ENCODE data around the gene GPR158. TPM values are rescaled to one million over a fixed set of nuclear protein-coding genes. Genes with fewer than 3 reads are reported as not detected.

The GPR158 gene
- total RNA-seq, 1 experiment from 2014 or later: 12.2 TPM

DNA sequence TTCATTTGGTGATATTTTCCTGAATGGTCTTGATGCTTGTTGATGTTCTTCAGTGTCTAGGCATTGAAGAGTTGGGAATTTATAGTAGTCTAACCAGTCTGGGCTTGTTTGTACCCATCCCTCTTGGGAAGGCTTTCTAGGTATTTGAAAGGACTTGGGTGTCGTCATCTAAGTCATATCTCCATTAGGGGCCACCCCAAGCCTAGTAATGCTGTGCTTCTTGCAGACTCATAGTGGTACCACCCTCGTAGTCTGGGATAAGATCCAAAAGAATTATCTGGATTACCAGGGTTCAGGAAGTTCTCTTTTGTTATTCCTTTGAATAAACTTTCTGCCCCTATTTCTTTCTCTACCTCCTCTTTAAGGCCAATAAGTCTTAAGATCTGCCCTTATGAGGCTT, 439.9 kb downstream of the GPR158 start:
- Histone ChIP-seq H3K9me3 (ENCODE audit: insufficient read depth, low read depth) (peaks cover 3% of the 10 kb centered on the region; the same call in 1 of the 2 replicates), H3K27ac (no peak overlapping the region), H3K4me3 (no peak overlapping the region), H3K79me2 (ENCODE audit: low read depth) (no peaks in the 10 kb centered on the region), H3K27me3 (ENCODE audit: insufficient read depth, low read depth) (no peaks in the 10 kb centered on the region), H3K4me1 (replicated peaks; ENCODE audit: insufficient read depth) (no peaks in the 10 kb centered on the region), H3K36me3 (ENCODE audit: low read depth) (no peaks in the 10 kb centered on the region), H4K20me1 (ENCODE audit: insufficient read depth) (no peaks in the 10 kb centered on the region), H2AFZ (no peak overlapping the region), H3F3A (ENCODE audit: insufficient read depth, low read depth) (no peaks in the 10 kb centered on the region), H3K9me2 (ENCODE audit: insufficient read depth) (no peaks in the 10 kb centered on the region), H3K4me2 (no peak overlapping the region)
- ChIA-PET CTCF (no interaction called here), POLR2A (ENCODE audit: unreplicated experiment) (no interaction called here)
- intact Hi-C loops (cut with micrococcal nuclease; ENCODE audit: unreplicated experiment): no loop called here
- BruUV-seq (replicated peaks): no TSS peak
- no peak for DNase-seq
- TF ChIP-seq EZH2 (IDR thresholded peaks at IDR 0.05; ENCODE audit: low read depth): no peak

DNA sequence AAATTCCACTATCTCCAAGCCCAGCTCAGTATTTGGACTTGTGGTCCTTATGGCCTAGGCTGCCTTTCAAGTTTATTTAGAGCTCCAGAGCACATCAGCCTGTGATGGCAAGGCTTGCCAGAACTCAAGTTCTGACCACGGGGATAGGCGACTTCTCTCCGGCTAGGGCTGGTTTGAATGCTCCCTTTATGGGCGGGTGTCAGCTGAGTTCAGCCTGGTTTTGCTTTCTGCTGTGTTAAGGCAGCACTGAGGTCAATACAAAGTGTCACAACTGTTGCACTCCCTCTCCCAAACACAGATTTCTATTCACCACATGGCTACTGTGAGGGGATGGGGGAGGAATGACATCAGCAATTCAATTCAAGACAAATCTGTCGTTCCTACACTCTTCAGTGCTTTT, 441.1 kb downstream of the GPR158 start:
- BruUV-seq (replicated peaks): no TSS peak
- CTCF ChIA-PET: no interaction called here
- H2AFZ ChIP-seq: no peak overlapping the region
- no peaks in the 10 kb centered on the region for H3K4me1 ChIP-seq (replicated peaks; ENCODE audit: insufficient read depth)
- intact Hi-C loops (cut with micrococcal nuclease; ENCODE audit: unreplicated experiment): no loop called here
- no peaks in the 10 kb centered on the region for H3K36me3 ChIP-seq (ENCODE audit: low read depth)
- H3K79me2 ChIP-seq (ENCODE audit: low read depth): no peaks in the 10 kb centered on the region
- no peak for DNase-seq
- POLR2A ChIA-PET (ENCODE audit: unreplicated experiment): no interaction called here
- H3F3A ChIP-seq (ENCODE audit: insufficient read depth, low read depth): no peaks in the 10 kb centered on the region
- no peak overlapping the region for H3K4me2 ChIP-seq
- no peaks in the 10 kb centered on the region for H4K20me1 ChIP-seq (ENCODE audit: insufficient read depth)
- no peak overlapping the region for H3K4me3 ChIP-seq
- no peaks in the 10 kb centered on the region for H3K9me2 ChIP-seq (ENCODE audit: insufficient read depth)
- H3K27me3 ChIP-seq (ENCODE audit: insufficient read depth, low read depth): no peaks in the 10 kb centered on the region
- H3K27ac ChIP-seq: no peak overlapping the region
- peaks cover 3% of the 10 kb centered on the region; the same call in 1 of the 2 replicates for H3K9me3 ChIP-seq (ENCODE audit: insufficient read depth, low read depth)
- TF ChIP-seq, protein P1, sequence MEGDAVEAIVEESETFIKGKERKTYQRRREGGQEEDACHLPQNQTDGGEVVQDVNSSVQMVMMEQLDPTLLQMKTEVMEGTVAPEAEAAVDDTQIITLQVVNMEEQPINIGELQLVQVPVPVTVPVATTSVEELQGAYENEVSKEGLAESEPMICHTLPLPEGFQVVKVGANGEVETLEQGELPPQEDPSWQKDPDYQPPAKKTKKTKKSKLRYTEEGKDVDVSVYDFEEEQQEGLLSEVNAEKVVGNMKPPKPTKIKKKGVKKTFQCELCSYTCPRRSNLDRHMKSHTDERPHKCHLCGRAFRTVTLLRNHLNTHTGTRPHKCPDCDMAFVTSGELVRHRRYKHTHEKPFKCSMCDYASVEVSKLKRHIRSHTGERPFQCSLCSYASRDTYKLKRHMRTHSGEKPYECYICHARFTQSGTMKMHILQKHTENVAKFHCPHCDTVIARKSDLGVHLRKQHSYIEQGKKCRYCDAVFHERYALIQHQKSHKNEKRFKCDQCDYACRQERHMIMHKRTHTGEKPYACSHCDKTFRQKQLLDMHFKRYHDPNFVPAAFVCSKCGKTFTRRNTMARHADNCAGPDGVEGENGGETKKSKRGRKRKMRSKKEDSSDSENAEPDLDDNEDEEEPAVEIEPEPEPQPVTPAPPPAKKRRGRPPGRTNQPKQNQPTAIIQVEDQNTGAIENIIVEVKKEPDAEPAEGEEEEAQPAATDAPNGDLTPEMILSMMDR (conservative IDR thresholded peaks at IDR 0.05): no peak
- no peak for TF ChIP-seq EZH2 (IDR thresholded peaks at IDR 0.05; ENCODE audit: low read depth)

DNA sequence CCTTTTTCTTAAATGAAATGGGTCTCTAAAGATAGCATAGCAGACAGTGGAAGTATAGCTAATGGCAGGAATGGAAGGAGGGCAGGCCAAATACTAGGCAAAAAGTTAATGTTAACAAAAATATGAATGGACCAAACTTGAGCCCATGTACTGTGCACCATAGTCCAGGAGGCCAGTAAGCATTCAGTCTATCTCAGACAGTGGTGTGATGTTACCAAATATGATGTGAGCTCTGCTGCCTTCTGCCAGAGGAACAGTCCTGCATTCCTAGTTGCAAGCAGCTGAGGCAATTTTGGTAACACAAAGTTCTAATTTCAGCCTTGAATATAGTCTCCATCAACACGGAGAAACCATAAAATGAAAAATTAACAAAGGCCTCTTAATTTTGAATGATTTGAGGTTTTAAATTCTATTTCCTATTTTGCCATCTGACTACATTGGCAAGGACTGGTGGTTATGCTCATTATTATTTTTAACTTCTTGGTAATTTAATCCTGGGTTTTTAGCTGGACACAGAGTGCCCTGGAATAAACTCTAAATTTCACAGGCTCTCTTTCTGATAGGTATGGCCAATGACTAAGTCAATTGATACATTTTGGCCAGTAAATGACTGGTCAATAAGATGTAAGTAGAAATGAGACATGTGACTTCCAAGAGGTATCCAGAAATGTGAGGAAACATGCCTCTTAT, 442.2 kb downstream of the GPR158 start:
- ChIA-PET POLR2A (ENCODE audit: unreplicated experiment) (no interaction called here), CTCF (no interaction called here)
- no peaks in the 10 kb centered on the region for H3K4me1 ChIP-seq (replicated peaks; ENCODE audit: insufficient read depth)
- H3K9me2 ChIP-seq (ENCODE audit: insufficient read depth): no peaks in the 10 kb centered on the region
- no TSS peak for BruUV-seq (replicated peaks)
- no peak overlapping the region for H3K4me2 ChIP-seq
- no peaks in the 10 kb centered on the region for H4K20me1 ChIP-seq (ENCODE audit: insufficient read depth)
- peaks cover 3% of the 10 kb centered on the region; the same call in 1 of the 2 replicates for H3K9me3 ChIP-seq (ENCODE audit: insufficient read depth, low read depth)
- H3K79me2 ChIP-seq (ENCODE audit: low read depth): no peaks in the 10 kb centered on the region
- no peaks in the 10 kb centered on the region for H3K36me3 ChIP-seq (ENCODE audit: low read depth)
- no peak overlapping the region for H3K4me3 ChIP-seq
- no peak overlapping the region for H2AFZ ChIP-seq
- TF ChIP-seq, protein P1 (conservative IDR thresholded peaks at IDR 0.05): no peak
- no peak for TF ChIP-seq EZH2 (IDR thresholded peaks at IDR 0.05; ENCODE audit: low read depth)
- DNase-seq: no peak
- no peaks in the 10 kb centered on the region for H3K27me3 ChIP-seq (ENCODE audit: insufficient read depth, low read depth)
- H3K27ac ChIP-seq: no peak overlapping the region
- H3F3A ChIP-seq (ENCODE audit: insufficient read depth, low read depth): no peaks in the 10 kb centered on the region
- intact Hi-C loops (cut with micrococcal nuclease; ENCODE audit: unreplicated experiment): no loop called here

DNA sequence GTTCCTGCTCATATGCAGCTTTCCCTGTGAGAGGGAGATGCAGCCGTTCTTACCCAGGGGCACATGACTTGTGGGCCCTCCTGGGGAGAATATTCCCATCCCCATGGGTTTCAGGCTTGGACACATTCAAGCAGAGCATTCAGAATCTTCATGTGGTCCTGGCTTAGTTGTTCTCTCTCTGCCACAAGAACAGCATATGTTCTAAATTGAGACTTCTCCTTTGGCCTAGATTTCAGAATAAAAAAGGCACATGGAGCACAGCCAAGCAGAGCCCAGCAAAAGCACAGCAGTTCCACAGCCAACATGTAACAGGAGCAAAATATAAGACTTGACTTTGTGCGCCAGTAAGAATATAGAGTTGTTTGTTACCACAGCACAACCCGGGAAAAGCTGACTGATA, 452.8 kb downstream of the GPR158 start:
- TF ChIP-seq, protein P1 (conservative IDR thresholded peaks at IDR 0.05): no peak
- no peak for TF ChIP-seq EZH2 (IDR thresholded peaks at IDR 0.05; ENCODE audit: low read depth)
- no peak for DNase-seq
- no peak overlapping the region for H3K4me3 ChIP-seq
- H2AFZ ChIP-seq: no peak overlapping the region
- no peaks in the 10 kb centered on the region for H3K9me3 ChIP-seq (ENCODE audit: insufficient read depth, low read depth)
- intact Hi-C loops (cut with micrococcal nuclease; ENCODE audit: unreplicated experiment): no loop called here
- H3K27me3 ChIP-seq (ENCODE audit: insufficient read depth, low read depth): no peaks in the 10 kb centered on the region
- H3K9me2 ChIP-seq (ENCODE audit: insufficient read depth): no peaks in the 10 kb centered on the region
- BruUV-seq (replicated peaks): no TSS peak
- H3K4me1 ChIP-seq (replicated peaks; ENCODE audit: insufficient read depth): no peaks in the 10 kb centered on the region
- POLR2A ChIA-PET (ENCODE audit: unreplicated experiment): no interaction called here
- no peaks in the 10 kb centered on the region for H3K36me3 ChIP-seq (ENCODE audit: low read depth)
- CTCF ChIA-PET: no interaction called here
- H3K27ac ChIP-seq: no peak overlapping the region
- no peaks in the 10 kb centered on the region for H3K79me2 ChIP-seq (ENCODE audit: low read depth)
- H4K20me1 ChIP-seq (ENCODE audit: insufficient read depth): no peaks in the 10 kb centered on the region
- no peak overlapping the region for H3K4me2 ChIP-seq
- no peaks in the 10 kb centered on the region for H3F3A ChIP-seq (ENCODE audit: insufficient read depth, low read depth)
